Fibroblast of lung (primary cell): Measurements from ENCODE around the gene ZMYM4.

ENCODE experiments used
- EZH2 ChIP-seq: IDR thresholded peaks from 2 replicates; pipeline ENCODE4 v1.5.1; 2012; ENCODE audit warnings: low read length, control low read depth, mild to moderate bottlenecking; ENCODE audit errors: missing control alignments
- TF ChIP-seq, protein P1 (sequence below), 2 donors: IDR thresholded peaks in 1 of 2; conservative IDR thresholded peaks in 1 of 2; 1 replicate in 1 of 2; 2 replicates in 1 of 2; pipeline ENCODE4 v1.5.1; 2011 to 2012; ENCODE audit warnings: low read length in 2 of 2, control low read depth in 1 of 2, inconsistent platforms in 1 of 2, low read depth in 1 of 2, mild to moderate bottlenecking in 1 of 2

DNA sequence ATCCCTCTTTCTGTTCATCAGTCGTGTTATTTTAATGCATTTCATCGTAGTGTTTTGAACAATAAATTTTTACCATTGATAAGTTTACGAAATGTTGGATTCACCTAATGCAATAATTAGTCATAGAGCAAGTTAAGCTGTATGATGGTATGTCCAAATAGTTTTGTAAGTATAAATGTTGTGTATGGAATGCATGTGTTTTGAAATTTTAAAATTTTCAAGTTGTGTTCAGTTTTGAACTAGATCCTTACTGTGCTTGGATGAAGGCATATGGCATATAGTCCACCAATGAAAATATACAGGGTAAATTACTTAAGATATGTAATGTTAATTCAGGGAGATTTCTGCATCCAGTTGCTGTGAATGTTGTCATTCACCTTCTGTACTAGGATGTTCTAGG is 2.3 kb downstream of the ZMYM4 start:
- TF ChIP-seq, protein P1, sequence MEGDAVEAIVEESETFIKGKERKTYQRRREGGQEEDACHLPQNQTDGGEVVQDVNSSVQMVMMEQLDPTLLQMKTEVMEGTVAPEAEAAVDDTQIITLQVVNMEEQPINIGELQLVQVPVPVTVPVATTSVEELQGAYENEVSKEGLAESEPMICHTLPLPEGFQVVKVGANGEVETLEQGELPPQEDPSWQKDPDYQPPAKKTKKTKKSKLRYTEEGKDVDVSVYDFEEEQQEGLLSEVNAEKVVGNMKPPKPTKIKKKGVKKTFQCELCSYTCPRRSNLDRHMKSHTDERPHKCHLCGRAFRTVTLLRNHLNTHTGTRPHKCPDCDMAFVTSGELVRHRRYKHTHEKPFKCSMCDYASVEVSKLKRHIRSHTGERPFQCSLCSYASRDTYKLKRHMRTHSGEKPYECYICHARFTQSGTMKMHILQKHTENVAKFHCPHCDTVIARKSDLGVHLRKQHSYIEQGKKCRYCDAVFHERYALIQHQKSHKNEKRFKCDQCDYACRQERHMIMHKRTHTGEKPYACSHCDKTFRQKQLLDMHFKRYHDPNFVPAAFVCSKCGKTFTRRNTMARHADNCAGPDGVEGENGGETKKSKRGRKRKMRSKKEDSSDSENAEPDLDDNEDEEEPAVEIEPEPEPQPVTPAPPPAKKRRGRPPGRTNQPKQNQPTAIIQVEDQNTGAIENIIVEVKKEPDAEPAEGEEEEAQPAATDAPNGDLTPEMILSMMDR (conservative IDR thresholded peaks at IDR 0.05 in 1 of 2, IDR thresholded peaks at IDR 0.05 in 1 of 2; ENCODE audit: low read depth in 1 of 2, low read length in 2 of 2), result no peak
- no peak for TF ChIP-seq EZH2
